RPMI7951 (cell line): ENCODE measurements around the gene TNS3. TPM values are rescaled to one million over a fixed set of nuclear protein-coding genes. Genes with fewer than 3 reads are reported as not detected.
"Not testable (repeated sequence)": the region's sequence is repeated elsewhere in the genome, so short reads cannot be mapped to it uniquely, and the experiment has no call there.

Source experiments
- DNase-seq: peaks from one replicate; pipeline ENCODE4 v3.0.0-alpha.2; 2012; ENCODE audit warnings: low read depth
- total RNA-seq: library from RNA; depleted of rRNA; stranded (reverse); fragments of >200 nt; shearing (Covaris generic); gene quantifications from 2 replicates; pipeline ENCODE4 v1.2.3, GENCODE V29; 2014

The TNS3 gene
- total RNA-seq, 1 experiment from 2014 or later: 149 TPM

GRCh38 chr7:47542051-47542450, 39.9 kb downstream of the TNS3 start:
- DNase-seq: no peak

GRCh38 chr7:47541485-47541884, 40.4 kb downstream of the TNS3 start:
- DNase-seq: not testable (repeated sequence)

- no peak for DNase-seq
These were observed 41.2 kb downstream of the TNS3 start for GRCh38 chr7:47540387-47541350.

GRCh38 chr7:47540053-47540386, 41.9 kb downstream of the TNS3 start:
- no peak for DNase-seq

DNA sequence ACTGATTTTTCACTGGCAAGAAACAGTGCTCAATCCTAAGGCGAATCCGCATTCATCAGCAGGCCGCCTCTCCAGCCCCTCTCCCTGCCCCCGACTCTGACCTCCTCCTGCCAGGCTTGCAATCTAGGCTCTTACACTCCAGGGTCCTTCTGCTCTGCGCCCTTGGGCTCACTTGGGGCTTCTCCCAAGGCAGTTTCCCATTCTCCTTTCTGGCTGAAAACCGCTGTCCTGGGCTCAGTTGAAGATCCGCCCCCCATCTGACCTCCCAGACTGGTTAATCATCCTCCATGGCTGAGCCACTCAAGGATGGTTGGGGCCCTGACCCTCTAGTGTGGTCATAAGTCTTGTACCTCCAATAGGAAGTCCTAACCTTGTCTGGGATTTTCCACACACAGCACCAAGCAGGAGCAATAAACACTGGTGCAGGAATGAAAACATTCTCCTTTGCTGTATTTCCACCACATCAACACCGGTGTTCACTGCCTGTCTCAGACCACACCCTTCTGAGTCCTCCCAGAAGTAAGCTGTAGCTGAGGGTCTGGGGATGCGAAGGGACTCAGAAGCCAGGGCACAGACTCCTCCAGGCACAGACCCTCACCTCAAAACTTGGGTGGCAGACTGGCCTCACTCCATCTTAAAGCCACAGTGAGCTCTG, 42.4 kb downstream of the TNS3 start:
- peak; percentile 88 for DNase-seq

DNA sequence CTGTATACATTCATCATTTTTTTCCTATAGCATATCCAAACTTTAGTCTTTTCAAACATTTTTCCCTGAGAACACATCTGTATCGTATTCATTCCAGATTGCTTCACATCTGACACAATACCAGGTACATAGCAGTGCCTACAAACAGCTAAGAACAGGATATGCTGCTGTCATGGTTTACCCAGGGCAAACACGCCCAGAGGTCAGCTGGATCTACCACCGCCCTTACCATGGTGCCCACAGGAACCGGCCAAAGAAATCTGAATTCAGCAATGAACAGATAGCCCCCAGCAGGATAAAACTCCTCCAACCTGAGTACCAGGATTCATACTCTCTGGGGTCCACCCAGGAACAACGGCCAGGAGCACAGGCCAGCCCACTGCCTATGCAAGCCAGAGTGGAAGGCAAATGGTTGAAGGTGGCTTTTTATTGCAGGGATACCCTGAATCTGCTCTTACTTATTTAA, 43.0 kb downstream of the TNS3 start:
- no peak for DNase-seq

GRCh38 chr7:47537716-47538675, 43.9 kb downstream of the TNS3 start:
- no peak for DNase-seq

DNA sequence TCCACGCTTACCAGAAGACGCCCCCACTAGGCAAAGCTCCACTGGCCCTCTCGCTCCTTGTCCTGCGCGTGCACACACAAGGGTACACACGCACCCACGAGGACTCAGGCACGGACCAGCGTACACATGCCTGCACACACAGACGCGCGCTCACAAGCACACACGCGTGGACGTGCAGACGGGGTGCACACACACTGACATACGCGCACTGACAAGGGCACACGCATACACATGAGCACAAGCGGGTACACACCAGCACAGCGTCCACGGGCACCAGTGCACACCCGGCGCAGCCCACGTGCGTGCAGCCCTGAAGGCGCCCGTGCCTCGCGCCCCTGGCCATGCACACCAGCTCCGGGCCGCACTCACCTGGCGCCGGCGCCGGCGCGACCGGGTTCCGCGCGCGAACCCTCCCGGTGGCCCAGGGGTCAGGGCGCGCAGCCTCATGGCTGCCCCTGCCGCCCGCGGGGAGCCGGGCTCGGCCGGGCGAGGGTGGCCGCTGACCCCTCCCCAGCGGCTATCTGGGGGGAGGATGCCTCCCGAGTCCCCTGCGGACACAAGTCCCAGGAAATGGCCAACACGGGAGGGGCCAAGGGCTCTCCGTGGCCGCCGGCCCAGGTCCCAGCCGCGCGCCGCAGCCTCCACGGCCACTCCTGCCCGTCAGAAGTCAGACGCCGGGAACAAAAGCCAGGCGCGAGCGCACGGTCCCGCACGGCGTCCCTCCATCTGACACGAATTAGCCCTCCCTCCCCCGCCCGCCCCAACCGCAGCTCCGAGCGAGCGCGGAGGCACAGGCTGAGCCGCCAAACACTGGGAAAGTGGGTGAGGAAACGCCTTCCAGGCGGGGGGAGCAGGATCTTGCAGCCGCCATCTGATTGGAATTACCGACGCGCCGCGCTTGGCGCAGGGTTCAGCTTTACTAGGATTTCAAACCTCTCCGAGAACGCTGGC, 45.0 kb downstream of the TNS3 start:
- DNase-seq: peak; percentile 84

- peak; percentile 79 for DNase-seq
These were observed 45.9 kb downstream of the TNS3 start for GRCh38 chr7:47535704-47536628.

DNA sequence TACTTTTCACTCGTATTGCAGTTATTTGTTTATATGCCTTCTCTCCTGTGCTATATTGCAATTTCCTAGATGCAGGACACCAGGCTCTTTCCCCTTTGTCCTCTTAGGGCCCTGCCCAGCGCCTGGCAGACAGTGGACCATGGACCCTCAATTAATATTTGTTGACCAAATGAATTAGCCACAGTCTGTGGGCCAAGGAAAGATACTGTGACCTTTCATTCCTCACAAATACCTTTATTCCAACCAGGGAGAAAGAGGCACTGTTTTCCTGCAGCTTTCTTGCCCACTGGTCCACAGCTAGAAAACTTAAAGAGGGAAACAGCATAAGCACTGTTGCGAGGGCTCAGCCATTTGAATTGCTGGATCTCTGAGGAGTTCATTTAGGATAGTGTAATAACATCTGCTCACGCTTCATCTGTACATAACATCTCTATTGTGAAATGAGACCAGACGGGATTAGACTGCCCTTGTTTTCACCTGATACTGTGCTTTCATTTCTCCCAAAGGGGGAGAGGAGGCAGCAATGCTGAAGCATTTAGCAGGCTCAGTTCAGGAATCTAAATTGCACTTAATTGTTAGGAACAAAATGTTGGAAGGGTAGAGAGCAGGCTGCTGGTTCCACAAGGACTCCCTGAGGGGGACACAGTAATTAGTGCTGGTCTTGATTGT, 46.7 kb downstream of the TNS3 start:
- DNase-seq: peak; percentile 62

- DNase-seq: no peak
These were observed 47.4 kb downstream of the TNS3 start for GRCh38 chr7:47534322-47535034.

GRCh38 chr7:47531584-47532492, 50.1 kb downstream of the TNS3 start:
- DNase-seq: no peak

GRCh38 chr7:47529826-47530555, 51.9 kb downstream of the TNS3 start:
- no peak for DNase-seq

DNA sequence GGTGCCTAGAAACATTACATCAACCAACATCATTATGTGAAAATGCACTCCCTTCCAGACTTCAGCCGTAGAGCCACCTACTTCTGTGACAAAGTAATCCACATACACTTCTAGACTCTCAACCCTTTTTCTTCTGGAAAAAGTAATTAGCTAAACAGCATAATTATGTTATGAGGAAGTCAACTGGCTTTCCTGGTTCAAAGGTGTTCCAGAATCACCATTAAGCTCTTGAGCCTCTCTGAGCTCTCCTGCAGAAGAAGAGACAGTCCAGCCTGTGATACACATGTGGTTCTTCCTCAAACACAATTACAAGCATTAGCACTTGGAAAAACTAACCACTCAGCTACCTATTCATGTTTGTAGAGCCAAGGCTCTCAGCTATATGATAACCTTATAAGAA, 52.5 kb downstream of the TNS3 start:
- no peak for DNase-seq

DNA sequence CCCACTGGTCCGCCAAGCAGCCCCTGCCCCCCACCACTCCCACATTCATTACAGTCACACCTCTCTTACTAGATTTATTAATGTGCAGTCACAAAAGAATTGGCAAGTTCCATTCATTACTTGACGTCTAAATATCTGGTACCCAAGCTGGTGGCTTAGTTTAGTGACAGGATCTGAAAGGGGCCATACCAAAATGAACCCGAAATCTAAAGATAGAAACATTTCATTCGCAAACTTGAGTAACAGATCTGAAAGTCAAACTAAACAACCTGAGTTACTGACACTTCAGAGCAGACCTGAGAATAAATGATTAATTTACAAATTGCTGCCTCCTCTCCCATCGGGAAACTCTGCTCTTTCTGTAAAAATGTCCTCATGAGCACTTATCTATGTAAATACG, 53.4 kb downstream of the TNS3 start:
- DNase-seq: no peak

DNA sequence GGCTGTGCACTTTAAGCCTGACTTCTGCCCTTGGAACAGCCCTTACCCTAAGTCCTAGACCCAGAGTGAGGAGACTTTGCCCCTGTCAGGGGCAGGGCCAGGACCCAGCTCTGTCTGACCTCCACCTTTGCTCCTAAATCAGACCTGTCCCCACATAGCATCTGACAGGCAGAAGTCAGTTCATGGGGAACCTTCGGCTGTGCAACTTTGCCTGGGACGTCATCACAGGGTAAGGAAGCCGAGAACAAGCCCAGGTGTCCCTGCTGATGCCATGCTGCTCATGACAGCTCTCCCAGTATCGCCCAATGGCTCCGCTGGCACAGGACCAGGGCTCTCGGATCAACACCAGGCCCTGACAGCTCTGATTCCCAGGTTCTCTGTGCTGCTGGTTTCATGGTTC, 55.4 kb downstream of the TNS3 start:
- DNase-seq: no peak
